Activated CD8-positive, alpha-beta memory T cell treated with anti-CD3 and anti-CD28 coated beads, Interleukin-2, amount 50 U/mL, for 24 hours (primary cell): ENCODE measurements around the gene KCNMB2.
"Not testable (repeated sequence)": the region's sequence is repeated elsewhere in the genome, so short reads cannot be mapped to it uniquely, and the experiment has no call there.

Source experiments
- DNase-seq: peaks from one replicate; pipeline ENCODE4 v3.0.0-alpha.2; 2020; ENCODE audit errors: extremely low read depth

Gene KCNMB2

GRCh38 chr3:178536211-178537079 lies at the start of gene KCNMB2:
Gene KCNMB2, plus strand, starts transcription at chr3:178536436.
- DNase-seq, result no peak

- DNase-seq, result no peak
Observed at GRCh38 chr3:178486903-178487302, 49.3 kb upstream of the KCNMB2 start.

DNA sequence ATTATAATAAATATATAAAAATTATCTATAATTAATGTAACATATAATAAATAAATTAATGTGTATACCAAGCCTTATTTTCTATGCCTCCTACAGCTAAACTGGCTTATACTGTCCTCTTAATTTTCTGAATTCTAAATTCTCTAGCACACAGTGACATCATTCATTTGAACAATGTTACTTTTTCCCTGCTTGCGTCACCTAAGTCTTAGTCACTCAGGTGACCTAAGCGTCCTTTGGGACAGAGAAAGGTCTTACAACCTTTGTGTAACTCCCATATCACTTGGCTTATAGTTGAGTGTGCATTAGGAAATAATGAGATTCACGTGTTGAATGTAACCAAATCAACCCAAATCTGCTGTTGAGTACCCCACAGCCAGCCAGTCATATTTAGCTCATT lies 48.5 kb upstream of the KCNMB2 start:
- no peak for DNase-seq

DNA sequence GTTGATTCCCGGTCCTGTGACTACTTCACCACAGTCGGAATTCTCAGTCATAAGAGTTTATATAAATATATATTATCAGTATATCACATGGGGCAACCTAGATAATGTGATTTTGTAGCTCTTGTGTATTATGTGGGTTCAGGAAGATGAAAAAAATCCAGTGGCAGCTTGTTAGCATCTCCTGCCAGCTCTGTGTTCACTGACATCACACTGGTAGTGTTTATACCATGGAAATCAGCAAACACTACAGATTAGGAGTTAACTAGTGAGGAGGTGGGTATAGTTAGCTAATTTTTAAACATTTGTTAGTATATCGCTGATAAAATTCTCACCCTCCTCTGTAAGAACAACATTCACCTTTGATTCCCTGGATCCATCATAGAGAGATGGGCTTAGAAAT lies 44.5 kb upstream of the KCNMB2 start:
- no peak for DNase-seq

DNA sequence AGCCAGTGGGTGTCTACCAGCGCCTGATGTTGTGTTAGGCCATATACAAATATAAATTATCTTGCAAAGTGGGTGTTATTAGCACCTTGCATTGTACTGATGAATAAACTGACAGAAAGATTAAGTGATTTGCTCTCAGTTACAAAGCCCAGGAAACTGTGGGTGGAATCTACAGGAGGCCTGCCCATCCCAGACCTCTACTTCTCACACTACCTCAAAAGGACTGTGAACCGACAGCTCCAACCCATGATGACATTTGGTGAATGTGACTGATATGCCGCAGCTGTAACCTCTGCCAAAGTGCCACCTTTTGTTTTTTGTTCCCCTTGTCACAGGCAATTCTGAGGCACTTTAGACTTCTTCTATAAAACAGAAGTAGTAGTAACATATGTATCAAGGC lies 43.7 kb upstream of the KCNMB2 start:
- no peak for DNase-seq

DNA sequence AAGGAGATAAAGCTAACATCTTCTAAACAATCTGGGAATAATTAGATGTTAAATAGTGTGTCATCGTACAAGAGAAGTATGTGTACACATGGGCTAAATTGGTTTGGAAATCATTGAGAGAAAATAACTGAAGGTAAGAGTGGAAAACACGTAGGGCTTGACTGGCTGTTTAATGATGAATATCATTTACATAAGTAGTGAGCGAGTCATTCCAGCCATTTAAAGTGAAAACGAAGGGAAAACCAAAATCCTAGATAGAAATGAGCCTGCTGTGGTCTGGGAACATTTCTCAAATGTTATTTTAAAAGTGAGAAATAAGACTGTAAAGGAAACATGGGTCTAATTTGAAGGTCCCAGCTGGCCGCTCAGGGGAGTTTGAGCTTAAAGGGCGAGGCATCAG lies 41.9 kb upstream of the KCNMB2 start:
- DNase-seq, result no peak

DNA sequence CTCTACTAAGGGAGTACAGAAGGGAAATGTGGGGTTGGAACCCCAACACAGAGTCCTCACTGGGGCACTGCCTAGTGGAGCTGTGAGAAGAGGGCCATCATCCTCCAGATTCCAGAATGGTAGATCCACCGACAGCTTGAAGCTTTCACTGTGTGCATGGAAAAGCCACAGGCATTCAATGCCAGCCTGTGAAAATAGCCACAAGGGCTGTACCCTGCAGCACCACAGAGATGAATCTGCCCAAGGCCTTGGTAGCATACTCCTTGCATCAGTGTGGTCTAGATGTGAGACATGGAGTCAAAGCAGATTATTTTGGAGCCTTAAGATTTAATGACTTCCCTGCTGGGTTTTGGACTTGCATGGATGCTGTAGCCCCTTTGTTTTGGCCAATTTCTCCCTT lies 39.3 kb upstream of the KCNMB2 start:
- DNase-seq, result no peak

GRCh38 chr3:178498871-178499270 lies 37.4 kb upstream of the KCNMB2 start:
- DNase-seq, result no peak

GRCh38 chr3:178500631-178501030 lies 35.6 kb upstream of the KCNMB2 start:
- no peak for DNase-seq

DNA sequence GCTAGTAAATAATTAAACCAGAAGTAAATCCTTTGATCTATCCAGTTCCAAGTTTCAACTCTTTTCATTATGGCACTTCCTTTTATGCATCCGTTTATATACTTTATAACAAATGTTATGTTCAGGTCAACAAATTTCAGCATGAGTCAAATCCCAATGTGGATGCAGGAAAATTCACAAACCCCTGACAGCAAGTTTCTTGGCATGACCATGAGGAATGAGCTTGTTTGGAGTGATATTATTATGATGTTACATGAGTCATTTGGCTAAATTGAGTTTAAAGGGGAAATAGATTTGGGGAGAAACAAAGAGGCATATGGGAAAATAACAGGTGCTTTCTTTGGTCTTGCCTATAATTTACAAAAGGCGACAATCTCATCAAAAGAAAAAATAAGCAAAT lies 32.1 kb upstream of the KCNMB2 start:
- no peak for DNase-seq

GRCh38 chr3:178505832-178506231 lies 30.4 kb upstream of the KCNMB2 start:
- DNase-seq, result no peak

- DNase-seq, result no peak
Observed at GRCh38 chr3:178507507-178508442, 28.5 kb upstream of the KCNMB2 start.

GRCh38 chr3:178508443-178508825 lies 27.8 kb upstream of the KCNMB2 start:
- no peak for DNase-seq

DNA sequence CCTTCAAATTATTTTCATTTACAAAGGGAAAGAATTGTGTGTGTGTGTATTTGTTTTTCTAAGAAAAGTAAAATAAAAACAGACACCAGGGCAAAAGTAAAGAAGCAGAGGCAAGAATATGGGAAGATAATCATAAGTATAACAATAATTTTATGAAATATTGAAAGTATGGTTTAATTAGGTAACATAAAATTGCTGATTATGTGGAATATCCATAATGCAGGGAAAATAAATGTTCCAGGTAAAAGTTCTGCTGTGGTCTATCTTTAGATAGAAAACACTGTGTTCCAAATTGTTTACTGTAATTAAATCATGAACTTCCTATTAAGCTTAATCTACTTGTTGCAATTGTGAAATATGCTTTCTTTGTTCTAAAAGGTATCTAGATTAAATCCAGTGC lies 25.7 kb upstream of the KCNMB2 start:
- DNase-seq, result no peak

DNA sequence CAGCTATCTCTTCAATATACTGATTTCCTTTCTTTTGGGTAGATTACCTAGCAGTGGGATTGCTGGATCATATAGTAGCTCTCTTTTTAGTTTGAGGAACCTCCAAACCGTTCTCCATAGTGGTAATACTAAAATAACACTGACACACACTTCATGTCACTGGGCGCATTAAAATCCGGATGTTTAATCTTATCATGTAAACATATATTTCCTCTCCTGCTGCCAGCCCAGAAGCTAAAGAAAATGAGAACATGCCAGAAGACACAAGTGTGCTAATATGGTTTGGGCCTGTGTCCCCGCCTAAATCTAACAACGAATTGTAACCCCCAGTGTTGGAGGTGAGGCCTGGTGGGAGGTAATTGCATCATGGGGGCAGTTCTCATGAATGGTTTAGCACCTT lies 23.6 kb upstream of the KCNMB2 start:
- DNase-seq, result no peak

DNA sequence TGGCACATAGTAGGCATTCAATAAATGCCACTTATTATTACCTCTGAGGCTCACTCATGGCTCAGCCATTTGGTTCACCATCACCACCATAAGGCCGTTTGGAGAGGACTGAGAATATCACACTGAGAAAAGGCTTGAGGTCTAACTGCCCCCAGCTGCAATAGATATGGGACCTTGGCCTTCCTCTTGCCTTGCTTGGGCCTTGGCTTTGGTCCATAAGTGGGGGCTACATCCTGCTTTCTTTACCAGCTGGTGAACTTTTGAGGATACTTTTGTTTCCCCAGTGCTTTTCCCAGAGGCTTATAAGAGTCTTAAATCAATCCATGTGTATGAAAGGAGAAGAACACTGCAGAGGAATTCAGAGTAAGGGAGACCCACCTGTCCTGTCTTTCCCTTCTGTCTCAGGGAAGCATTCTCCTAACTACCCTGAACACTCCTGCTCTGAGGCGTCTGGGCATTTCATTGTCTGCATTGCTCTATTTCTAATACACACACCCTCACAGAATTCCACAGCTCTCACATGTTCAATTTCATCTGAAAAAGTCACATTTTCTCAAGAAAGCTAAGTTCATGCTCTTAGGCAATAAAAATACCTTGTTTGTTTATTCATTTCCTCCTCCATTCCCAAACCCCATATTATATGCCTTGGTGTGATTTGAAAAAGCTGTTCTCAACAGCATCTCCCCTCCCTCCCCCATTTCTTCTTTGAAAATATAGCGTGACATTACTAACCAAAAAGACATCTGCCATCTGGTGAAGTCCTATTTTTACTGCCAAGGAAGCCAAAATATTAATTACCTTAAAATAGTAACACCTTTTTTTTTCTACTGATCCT lies 22.5 kb upstream of the KCNMB2 start:
- DNase-seq, result no peak

- no peak for DNase-seq
Observed at GRCh38 chr3:178514401-178514800, 21.8 kb upstream of the KCNMB2 start.

- not testable (repeated sequence) for DNase-seq
Observed at GRCh38 chr3:178515076-178515744, 21.0 kb upstream of the KCNMB2 start.

- DNase-seq, result no peak
Observed at GRCh38 chr3:178517665-178518334, 18.4 kb upstream of the KCNMB2 start.

DNA sequence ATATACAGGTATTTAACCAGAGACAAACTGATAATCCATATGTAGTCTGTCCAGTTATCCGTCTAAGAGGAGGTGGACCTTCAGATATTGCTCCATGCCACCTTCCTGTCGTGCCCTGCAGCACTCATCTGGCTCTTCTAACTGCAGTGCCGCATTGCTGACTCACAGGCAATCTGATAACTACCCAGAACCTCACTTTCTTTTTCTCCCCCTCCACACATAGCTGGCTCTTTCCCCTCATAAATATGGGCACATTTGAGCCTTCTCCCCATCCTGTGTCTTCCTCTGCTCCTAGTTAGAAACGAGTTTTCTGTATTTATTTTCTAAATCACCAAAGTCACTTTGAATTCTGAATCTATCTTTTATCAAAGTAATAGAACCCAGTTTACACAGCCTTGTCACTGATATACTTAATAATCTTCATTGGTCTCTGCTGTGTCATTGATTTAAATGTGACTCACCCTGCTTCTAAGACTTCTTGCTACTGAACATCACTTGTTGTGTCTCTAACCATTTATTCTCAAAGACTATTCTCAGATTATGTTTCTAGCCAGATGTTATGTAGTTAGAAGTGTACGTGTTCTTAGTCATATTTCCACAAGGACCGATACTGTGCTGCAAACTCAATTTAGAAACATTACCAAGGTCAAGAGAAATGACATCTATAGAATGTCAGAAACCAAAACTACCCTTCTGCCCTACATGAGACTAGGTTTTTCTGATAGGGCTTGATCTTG lies 17.4 kb upstream of the KCNMB2 start:
- DNase-seq, result no peak
